CD4-positive, alpha-beta T cell (primary cell): ENCODE data around the gene A2ML1. TPM values are rescaled to one million over a fixed set of nuclear protein-coding genes. Genes with fewer than 3 reads are reported as not detected.

Experiments
- ATAC-seq: fragments of 200-7000 bp; cut with Tn5 transposase; one replicate; pipeline ENCODE4 v1.10.0; 2022; ENCODE audit warnings: mild to moderate bottlenecking; ENCODE audit not compliant: poor library complexity
- CTCF ChIA-PET: fragments of 350-600 bp; sonication (Branson Sonifier 250); formaldehyde crosslinking; loops from one replicate; lab custom pipeline; 2021; ENCODE audit warnings: antibody characterized with exemption, inconsistent platforms; lab: Charles Lee
- POLR2A ChIA-PET: fragments of 350-600 bp; sonication (Branson Sonifier 250); formaldehyde crosslinking; loops from one replicate; lab custom pipeline; 2021; ENCODE audit warnings: antibody characterized with exemption, inconsistent platforms; lab: Charles Lee
- DNase-seq, 14 experiments: peaks; one replicate each; pipeline ENCODE4 v3.0.0-alpha.2; 2013 to 2020; ENCODE audit warnings: mixed read lengths in 2 of 14
- H3K27ac ChIP-seq, 2 donors: one replicate each; pipeline versions ENCODE4 v1.5.1 to v1.7.0; 2013; ENCODE audit warnings: low read length in 2 of 2, low read depth in 1 of 2, mild to moderate bottlenecking in 1 of 2
- H3K27me3 ChIP-seq, 2 experiments: 1 replicate in 1 of 2; 2 replicates in 1 of 2; pipeline versions ENCODE4 v1.6.1 to v1.7.0; 2013; ENCODE audit warnings: low read length in 2 of 2, control low read depth in 1 of 2, mild to moderate bottlenecking in 1 of 2, moderate library complexity in 1 of 2; ENCODE audit not compliant: insufficient read depth in 2 of 2, control insufficient read depth in 1 of 2
- H3K36me3 ChIP-seq: one replicate; pipeline ENCODE4 v1.6.1; 2013; ENCODE audit warnings: low read length, control low read depth; ENCODE audit not compliant: insufficient read depth
- H3K4me1 ChIP-seq: one replicate; pipeline ENCODE4 v1.6.1; 2013; ENCODE audit warnings: low read length, control low read depth; ENCODE audit not compliant: insufficient read depth
- H3K4me3 ChIP-seq: one replicate; pipeline ENCODE4 v1.5.1; 2013; ENCODE audit warnings: mild to moderate bottlenecking, low read length, moderate library complexity
- H3K9me3 ChIP-seq, 2 experiments: 1 replicate in 1 of 2; 2 replicates in 1 of 2; pipeline versions ENCODE4 v1.6.1 to v1.7.0; 2013; ENCODE audit warnings: low read length in 2 of 2, mild to moderate bottlenecking in 2 of 2, control low read depth in 1 of 2, moderate library complexity in 1 of 2; ENCODE audit not compliant: control insufficient read depth in 1 of 2, insufficient read depth in 1 of 2
- H3K27ac Mint-ChIP-seq: one replicate; pipeline ENCODE4 v1.8.0; 2020; ENCODE audit warnings: mixed read lengths
- H3K27me3 Mint-ChIP-seq: one replicate; pipeline ENCODE4 v1.8.0; 2021; ENCODE audit warnings: mixed read lengths
- H3K36me3 Mint-ChIP-seq: one replicate; pipeline ENCODE4 v1.8.0; 2021; ENCODE audit warnings: low read depth, mixed read lengths
- H3K4me1 Mint-ChIP-seq: one replicate; pipeline ENCODE4 v1.8.0; 2021; ENCODE audit warnings: low read depth, mixed read lengths
- H3K4me3 Mint-ChIP-seq: one replicate; pipeline ENCODE4 v1.8.0; 2020; ENCODE audit warnings: mild to moderate bottlenecking, mixed read lengths
- H3K9me3 Mint-ChIP-seq: one replicate; pipeline ENCODE4 v1.8.0; 2020; ENCODE audit warnings: mixed read lengths
- intact Hi-C, 2 experiments: fragments of 100-400 bp; cut with DNase I in 1 of 2; cut with micrococcal nuclease in 1 of 2; formaldehyde crosslinking; loops; one replicate each; pipeline versions ENCODE4 v1.15.1 to v1.9.0; 2023 to 2025; cut with DNase I, micrococcal nuclease
- total RNA-seq, 174 experiments: library from RNA in 2 of 174; stranded (reverse) in 2 of 174; gene quantifications; one replicate each; pipeline ENCODE4 v1.2.3 and lab custom pipeline; 2021 to 2026
- TF ChIP-seq, protein P1 (sequence below): fragments of 200-600 bp; IDR thresholded peaks from one replicate; pipeline ENCODE4 v1.8.0; 2022; ENCODE audit warnings: antibody characterized with exemption, mild to moderate bottlenecking

Gene A2ML1
- total RNA-seq, 2 experiments from 2014 or later = not detected

GRCh38 chr12:8891976-8892375 is 69.6 kb downstream of the A2ML1 start:
- TF ChIP-seq, protein P1, sequence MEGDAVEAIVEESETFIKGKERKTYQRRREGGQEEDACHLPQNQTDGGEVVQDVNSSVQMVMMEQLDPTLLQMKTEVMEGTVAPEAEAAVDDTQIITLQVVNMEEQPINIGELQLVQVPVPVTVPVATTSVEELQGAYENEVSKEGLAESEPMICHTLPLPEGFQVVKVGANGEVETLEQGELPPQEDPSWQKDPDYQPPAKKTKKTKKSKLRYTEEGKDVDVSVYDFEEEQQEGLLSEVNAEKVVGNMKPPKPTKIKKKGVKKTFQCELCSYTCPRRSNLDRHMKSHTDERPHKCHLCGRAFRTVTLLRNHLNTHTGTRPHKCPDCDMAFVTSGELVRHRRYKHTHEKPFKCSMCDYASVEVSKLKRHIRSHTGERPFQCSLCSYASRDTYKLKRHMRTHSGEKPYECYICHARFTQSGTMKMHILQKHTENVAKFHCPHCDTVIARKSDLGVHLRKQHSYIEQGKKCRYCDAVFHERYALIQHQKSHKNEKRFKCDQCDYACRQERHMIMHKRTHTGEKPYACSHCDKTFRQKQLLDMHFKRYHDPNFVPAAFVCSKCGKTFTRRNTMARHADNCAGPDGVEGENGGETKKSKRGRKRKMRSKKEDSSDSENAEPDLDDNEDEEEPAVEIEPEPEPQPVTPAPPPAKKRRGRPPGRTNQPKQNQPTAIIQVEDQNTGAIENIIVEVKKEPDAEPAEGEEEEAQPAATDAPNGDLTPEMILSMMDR = no peak
- no peaks in the 10 kb centered on the region for H3K9me3 ChIP-seq
- ATAC-seq (no peak), DNase-seq (no peak)
- Mint-ChIP-seq H3K36me3 (no peaks in the 10 kb centered on the region), H3K9me3 (no peaks in the 10 kb centered on the region), H3K27me3 (no peaks in the 10 kb centered on the region), H3K4me3 (no peak overlapping the region), H3K4me1 (peaks cover 5% of the 10 kb centered on the region), H3K27ac (no peak overlapping the region)
- ChIA-PET POLR2A (interaction anchor here (2.9 kb wide), 1 partner anchor 158 kb away, joined by 9 read pairs; no protein-coding TSS in a partner anchor), CTCF (interaction anchor here (1.9 to 2.2 kb wide), 2 partner anchors 23 to 57 kb away, joined by 8 to 14 read pairs; partner anchors contain the start of gene M6PR)
- no peaks in the 10 kb centered on the region for H3K36me3 ChIP-seq
- no peaks in the 10 kb centered on the region for H3K27me3 ChIP-seq
- no peak overlapping the region for H3K4me3 ChIP-seq
- H3K4me1 ChIP-seq = peaks cover 3% of the 10 kb centered on the region
- intact Hi-C loops = loop anchor here in 1 of 2 experiments (2.0 kb wide), 2 partner anchors 157 to 347 kb away; no protein-coding TSS in a partner anchor
- H3K27ac ChIP-seq = no peak overlapping the region

DNA sequence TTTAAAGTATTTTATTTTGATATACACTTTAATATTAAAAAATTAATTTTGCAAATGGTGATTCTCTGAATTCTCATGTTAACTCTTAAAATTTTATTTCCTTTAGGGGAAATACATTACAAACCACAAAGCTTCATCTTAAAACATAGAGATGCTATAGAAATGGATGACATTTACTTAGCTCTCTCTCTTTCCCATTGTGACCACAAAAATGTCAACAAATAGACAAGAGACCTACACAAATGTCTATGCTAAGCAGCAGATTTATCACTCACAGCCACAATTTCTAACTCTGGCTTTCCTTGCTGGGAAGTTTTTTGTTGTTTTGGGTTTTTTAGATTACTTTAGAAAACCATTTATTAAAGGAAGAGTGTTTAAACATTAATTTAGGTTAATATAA is 72.0 kb downstream of the A2ML1 start:
- no peak for ATAC-seq
- H3K36me3 Mint-ChIP-seq = no peaks in the 10 kb centered on the region
- H3K4me3 Mint-ChIP-seq = no peak overlapping the region
- Histone ChIP-seq H3K9me3 (no peaks in the 10 kb centered on the region), H3K36me3 (no peaks in the 10 kb centered on the region), H3K4me3 (no peak overlapping the region), H3K4me1 (peaks cover 3% of the 10 kb centered on the region), H3K27me3 (no peaks in the 10 kb centered on the region), H3K27ac (no peak overlapping the region)
- no peak for DNase-seq
- no peak overlapping the region for H3K27ac Mint-ChIP-seq
- H3K4me1 Mint-ChIP-seq = peaks cover 5% of the 10 kb centered on the region
- H3K9me3 Mint-ChIP-seq = no peaks in the 10 kb centered on the region
- intact Hi-C loops = no loop called here
- H3K27me3 Mint-ChIP-seq = no peaks in the 10 kb centered on the region
- POLR2A ChIA-PET = interaction anchor here (0.6 kb wide), 1 partner anchor 176 kb away, joined by 3 read pairs; no protein-coding TSS in a partner anchor
- TF ChIP-seq, protein P1 = no peak
- CTCF ChIA-PET = interaction anchor here (0.9 kb wide), 1 partner anchor 345 kb away, joined by 3 read pairs; no protein-coding TSS in a partner anchor

GRCh38 chr12:8894986-8895385 is 72.6 kb downstream of the A2ML1 start:
- no peaks in the 10 kb centered on the region for H3K27me3 Mint-ChIP-seq
- H3K36me3 Mint-ChIP-seq = no peaks in the 10 kb centered on the region
- no peaks in the 10 kb centered on the region for H3K36me3 ChIP-seq
- no peaks in the 10 kb centered on the region for H3K9me3 ChIP-seq
- H3K27me3 ChIP-seq = no peaks in the 10 kb centered on the region
- DNase-seq (no peak), ATAC-seq (no peak)
- TF ChIP-seq, protein P1 = no peak
- CTCF ChIA-PET = interaction anchor here (0.9 to 1.5 kb wide), 2 partner anchors 238 to 346 kb away, joined by 3 read pairs; no protein-coding TSS in a partner anchor
- intact Hi-C loops = no loop called here
- no peak overlapping the region for H3K27ac ChIP-seq
- peaks cover 3% of the 10 kb centered on the region for H3K4me1 ChIP-seq
- no peak overlapping the region for H3K4me3 Mint-ChIP-seq
- POLR2A ChIA-PET = no interaction called here
- H3K4me3 ChIP-seq = no peak overlapping the region
- H3K9me3 Mint-ChIP-seq = no peaks in the 10 kb centered on the region
- no peak overlapping the region for H3K27ac Mint-ChIP-seq
- H3K4me1 Mint-ChIP-seq = peaks cover 5% of the 10 kb centered on the region
